ENCODE results near the gene SORBS2. TPM values are rescaled to one million over a fixed set of nuclear protein-coding genes. Genes with fewer than 3 reads are reported as not detected.

SORBS2 gene
- total and polyA plus RNA-seq, 2 of the 8 experiments (the other 6 are each of a cell fraction or from before 2014, with no cell fraction given): 73.0 to 87.1 TPM

DNA sequence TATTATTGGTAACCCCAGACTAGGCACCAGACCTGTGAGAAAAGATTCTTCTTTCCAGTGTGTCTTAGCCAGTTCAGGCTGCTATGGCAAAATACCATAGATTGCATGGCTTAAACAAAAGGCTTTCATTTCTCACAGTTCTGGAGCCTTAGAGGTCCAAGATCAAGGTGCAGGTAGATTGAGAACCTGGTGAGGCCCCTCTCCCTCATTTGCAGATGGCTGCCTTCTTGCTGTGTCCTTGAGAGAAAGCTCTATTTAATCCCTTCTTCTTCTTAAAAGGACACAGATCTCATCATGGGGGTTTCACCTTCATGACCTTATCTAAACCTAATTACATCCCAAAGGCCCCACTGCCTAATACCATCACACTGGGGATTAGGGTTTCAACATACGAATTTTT, 273.2 kb downstream of the SORBS2 start:
- H3K79me1 ChIP-seq (ENCODE audit: low read depth, low read length): no peaks in the 10 kb centered on the region
- DNase-seq (ENCODE audit: low read depth in 1 of 2, low spot score in 2 of 2) (no peak), FAIRE-seq (no peak)
- H4K5ac ChIP-seq (ENCODE audit: insufficient read length, low read depth, low read length): no peak overlapping the region
- H3K36me3 ChIP-seq (ENCODE audit: control insufficient read depth in 2 of 4, insufficient read depth in 4 of 4, low read length in 3 of 4): no peaks in the 10 kb centered on the region
- no peak overlapping the region for H2BK120ac ChIP-seq (replicated peaks; ENCODE audit: low read depth, low read length)
- ChIA-PET POLR2A (ENCODE audit: partially characterized antibody) (no interaction called here), CTCF (ENCODE audit: partially characterized antibody) (interaction anchor here (0.6 to 1.4 kb wide), 4 partner anchors 60 to 499 kb away, joined by 3 to 4 read pairs (median 3); no protein-coding TSS in a partner anchor)
- no peak overlapping the region for H2BK12ac ChIP-seq (ENCODE audit: low read depth, low read length)
- no peak overlapping the region for H2BK5ac ChIP-seq (ENCODE audit: low read depth, low read length)
- H3K18ac ChIP-seq (ENCODE audit: extremely low read depth, low read length): no peak overlapping the region
- no peak overlapping the region for H2AK5ac ChIP-seq (ENCODE audit: low read depth, low read length)
- no peak overlapping the region for H3K4ac ChIP-seq (replicated peaks; ENCODE audit: insufficient read length, low read depth, low read length)
- H3K14ac ChIP-seq (ENCODE audit: insufficient read length): no peak overlapping the region
- no peak overlapping the region for H2BK15ac ChIP-seq (ENCODE audit: low read length)
- no peak overlapping the region for H4K91ac ChIP-seq (replicated peaks; ENCODE audit: insufficient read length, low read length)
- H4K8ac ChIP-seq (ENCODE audit: extremely low read depth, insufficient read depth, low read length): no peak overlapping the region
- H3K9me3 ChIP-seq (ENCODE audit: insufficient read depth in 2 of 2, low read depth in 1 of 2, low read length in 1 of 2): no peaks in the 10 kb centered on the region
- no peak overlapping the region for H3K9ac ChIP-seq (replicated peaks in 1 of 4; ENCODE audit: extremely low read depth in 1 of 4, low read depth in 3 of 4, low read length in 3 of 4)
- H3K4me2 ChIP-seq (ENCODE audit: insufficient read depth in 1 of 2, low read depth in 2 of 2, low read length in 2 of 2): no peak overlapping the region
- H3K56ac ChIP-seq (replicated peaks; ENCODE audit: insufficient read length, low read depth, low read length): no peak overlapping the region
- no peak overlapping the region for H3K23ac ChIP-seq (ENCODE audit: insufficient read length)
- 69% methylated on average over 1 of the region's 1 CpG; no CpG with 5 or more reads in 1 of the 2 experiments for WGBS, 2 experiments (ENCODE audit: extremely low coverage in 1 of 2, insufficient coverage in 1 of 2, insufficient read length in 1 of 2, insufficient replicate concordance in 2 of 2, low coverage in 1 of 2, low lambda C conversion rate in 2 of 2, missing lambda C conversion rate in 1 of 2)
- H3K27me3 ChIP-seq (replicated peaks in 1 of 4; ENCODE audit: control insufficient read depth in 3 of 4, extremely low read depth in 1 of 4, insufficient read depth in 3 of 4, low read length in 3 of 4): peaks cover 3 to 19% (median 14%) of the 10 kb centered on the region in 4 experiments; a peak in 6 of 7 replicates
- no peaks in the 10 kb centered on the region; the same call in 1 of the 2 replicates for H3K23me2 ChIP-seq (ENCODE audit: low read depth, low read length)
- H3K27ac ChIP-seq (ENCODE audit: low read depth, low read length): no peak overlapping the region
- H2AFZ ChIP-seq (ENCODE audit: low read length): no peak overlapping the region
- H3K4me1 ChIP-seq (replicated peaks in 1 of 4; ENCODE audit: control insufficient read depth in 3 of 4, insufficient read depth in 4 of 4, low read length in 3 of 4): peaks cover 0 to 9% (median 4%) of the 10 kb centered on the region in 4 experiments; a peak in 3 of 7 replicates
- no peaks in the 10 kb centered on the region for H3K79me2 ChIP-seq (ENCODE audit: control insufficient read depth in 1 of 2, insufficient read depth in 2 of 2, low read length in 2 of 2)
- no peak overlapping the region for H3K4me3 ChIP-seq (ENCODE audit: extremely low read depth in 1 of 4, insufficient read depth in 2 of 4, low read depth in 3 of 4, low read length in 4 of 4)
- H4K20me1 ChIP-seq (replicated peaks in 1 of 2; ENCODE audit: control insufficient read depth in 1 of 2, insufficient read depth in 2 of 2, low read length in 2 of 2): no peaks in the 10 kb centered on the region
- H2BK20ac ChIP-seq (ENCODE audit: low read length): no peak overlapping the region
- TF ChIP-seq MAFK (IDR thresholded peaks at IDR 0.05; ENCODE audit: low read depth, low read length): no peak
- TF ChIP-seq SIX5 (IDR thresholded peaks at IDR 0.05; ENCODE audit: low read depth, low read length): no peak
- TF ChIP-seq, protein P1, sequence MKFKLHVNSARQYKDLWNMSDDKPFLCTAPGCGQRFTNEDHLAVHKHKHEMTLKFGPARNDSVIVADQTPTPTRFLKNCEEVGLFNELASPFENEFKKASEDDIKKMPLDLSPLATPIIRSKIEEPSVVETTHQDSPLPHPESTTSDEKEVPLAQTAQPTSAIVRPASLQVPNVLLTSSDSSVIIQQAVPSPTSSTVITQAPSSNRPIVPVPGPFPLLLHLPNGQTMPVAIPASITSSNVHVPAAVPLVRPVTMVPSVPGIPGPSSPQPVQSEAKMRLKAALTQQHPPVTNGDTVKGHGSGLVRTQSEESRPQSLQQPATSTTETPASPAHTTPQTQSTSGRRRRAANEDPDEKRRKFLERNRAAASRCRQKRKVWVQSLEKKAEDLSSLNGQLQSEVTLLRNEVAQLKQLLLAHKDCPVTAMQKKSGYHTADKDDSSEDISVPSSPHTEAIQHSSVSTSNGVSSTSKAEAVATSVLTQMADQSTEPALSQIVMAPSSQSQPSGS (IDR thresholded peaks at IDR 0.05; ENCODE audit: low read length): no peak
- no peak for TF ChIP-seq PHF8 (conservative IDR thresholded peaks at IDR 0.05; ENCODE audit: low read depth, low read length)
- TF ChIP-seq EZH2 (IDR thresholded peaks at IDR 0.05; ENCODE audit: low read depth, low read length, severe bottlenecking): no peak
- no peak for TF ChIP-seq RFX5 (IDR thresholded peaks at IDR 0.05; ENCODE audit: borderline replicate concordance, low read depth, low read length)
- TF ChIP-seq CREB1 (IDR thresholded peaks at IDR 0.05): no peak
- no peak for TF ChIP-seq SRF (IDR thresholded peaks at IDR 0.05; ENCODE audit: low read depth, low read length)
- TF ChIP-seq SP4 (IDR thresholded peaks at IDR 0.05; ENCODE audit: low read length): no peak
- no peak for TF ChIP-seq SIN3A (conservative IDR thresholded peaks at IDR 0.05 in 1 of 2, IDR thresholded peaks at IDR 0.05 in 1 of 2; ENCODE audit: low read depth in 1 of 2, low read length in 2 of 2)
- no peak for TF ChIP-seq TAF7 (optimal IDR thresholded peaks at IDR 0.05; ENCODE audit: borderline replicate concordance, low read depth, low read length)
- TF ChIP-seq TBP (IDR thresholded peaks at IDR 0.05; ENCODE audit: low read depth, low read length): no peak
